ENCODE data around the gene PTPRM. TPM values are rescaled to one million over a fixed set of nuclear protein-coding genes. Genes with fewer than 3 reads are reported as not detected.

The PTPRM gene
- total and polyA plus RNA-seq, 2 of the 8 experiments (the other 6 are each of a cell fraction or from before 2014, with no cell fraction given) = 4.1 to 7.0 TPM

GRCh38 chr18:7787339-7787738 is 220.2 kb downstream of the PTPRM start (continued):
- TF ChIP-seq SIX5 (IDR thresholded peaks at IDR 0.05; ENCODE audit: low read depth, low read length) = no peak
- TF ChIP-seq TAF1 (IDR thresholded peaks at IDR 0.05; ENCODE audit: low read depth, low read length) = no peak
- no peak for TF ChIP-seq SP2 (IDR thresholded peaks at IDR 0.05; ENCODE audit: low read length)
- no peak for TF ChIP-seq CBX8 (IDR thresholded peaks at IDR 0.05; ENCODE audit: borderline replicate concordance, low read depth, low read length)
- TF ChIP-seq HDAC2 (IDR thresholded peaks at IDR 0.05; ENCODE audit: borderline replicate concordance in 1 of 2, low read depth in 2 of 2, low read length in 2 of 2) = no peak
